Retinal pigment epithelial cell (primary cell): ENCODE measurements around the gene CFAP57.

Experiments
- DNase-seq: peaks from one replicate; pipeline ENCODE4 v3.0.0-alpha.2; 2010; ENCODE audit warnings: low read depth
- H3K4me3 ChIP-seq: 2 replicates; pipeline ENCODE4 v1.5.1; 2011; ENCODE audit warnings: mild to moderate bottlenecking, low read length, control low read depth, moderate library complexity
- CTCF ChIP-seq: conservative IDR thresholded peaks from 2 replicates; pipeline ENCODE4 v1.5.1; 2011; ENCODE audit warnings: low read depth, low read length, control low read depth, inconsistent platforms

The CFAP57 gene

DNA sequence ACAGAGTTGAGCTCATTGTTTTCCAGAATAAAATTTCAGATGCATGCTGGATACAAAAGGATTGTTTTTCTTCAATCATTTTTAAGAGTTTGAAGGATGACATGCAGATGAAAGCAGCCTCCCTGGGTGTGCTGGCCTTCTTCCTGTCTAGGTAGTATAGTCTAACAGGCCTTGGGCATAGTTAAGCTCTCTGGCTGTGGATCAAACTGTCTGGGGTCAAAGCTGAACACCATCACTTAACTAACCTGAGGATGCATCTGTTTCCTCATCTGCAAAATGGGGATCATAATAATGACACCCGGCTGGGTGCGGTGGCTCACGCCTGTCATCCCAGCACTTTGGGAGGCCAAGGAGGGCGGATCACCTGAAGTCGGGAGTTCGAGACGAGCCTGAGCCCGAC is 122.6 kb downstream of the CFAP57 start:
- no peak overlapping the region for H3K4me3 ChIP-seq
- no peak for TF ChIP-seq CTCF
- DNase-seq: no peak

DNA sequence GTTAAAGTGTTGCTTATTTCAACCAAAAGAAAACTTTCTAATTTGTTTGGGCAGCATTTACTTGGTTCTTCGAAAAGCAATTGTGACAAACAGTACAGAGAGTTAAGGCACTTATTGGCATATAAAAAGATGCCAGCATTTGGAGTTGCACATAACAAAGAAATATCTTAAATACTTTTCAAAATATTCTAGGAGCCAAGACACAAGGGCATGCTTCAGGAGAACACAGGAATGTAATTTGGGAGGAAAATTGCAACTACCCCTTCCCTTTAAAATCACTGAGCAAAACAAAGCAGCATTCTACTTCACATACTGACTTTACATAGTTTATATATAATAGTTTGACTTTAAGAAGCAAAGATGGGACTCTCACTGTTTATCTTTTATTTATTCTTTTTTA is 124.1 kb downstream of the CFAP57 start:
- TF ChIP-seq CTCF: no peak
- no peak for DNase-seq
- no peak overlapping the region for H3K4me3 ChIP-seq

GRCh38 chr1:43298055-43298454 is 125.9 kb downstream of the CFAP57 start:
- no peak for DNase-seq
- H3K4me3 ChIP-seq: no peak overlapping the region
- TF ChIP-seq CTCF: no peak

DNA sequence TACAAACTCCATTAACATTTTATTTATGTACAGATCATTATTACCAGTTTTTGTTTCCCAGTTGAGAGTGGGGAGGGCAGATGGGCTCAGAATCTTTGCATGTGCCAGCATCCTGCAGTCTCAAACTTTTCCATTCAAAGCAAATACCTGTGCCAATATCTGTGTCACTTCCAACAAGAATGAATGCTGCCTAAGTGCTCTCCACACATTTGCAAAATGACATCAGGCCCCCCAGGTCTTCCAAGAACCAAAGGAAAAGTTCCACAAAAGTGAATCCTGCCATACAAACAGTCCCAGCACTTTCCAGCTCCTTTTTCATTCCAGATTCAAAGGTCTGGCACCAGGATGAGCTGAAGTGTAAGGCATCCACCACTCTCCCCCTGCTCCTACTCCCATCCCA is 127.0 kb downstream of the CFAP57 start:
- TF ChIP-seq CTCF: no peak
- no peak for DNase-seq
- no peak overlapping the region for H3K4me3 ChIP-seq

DNA sequence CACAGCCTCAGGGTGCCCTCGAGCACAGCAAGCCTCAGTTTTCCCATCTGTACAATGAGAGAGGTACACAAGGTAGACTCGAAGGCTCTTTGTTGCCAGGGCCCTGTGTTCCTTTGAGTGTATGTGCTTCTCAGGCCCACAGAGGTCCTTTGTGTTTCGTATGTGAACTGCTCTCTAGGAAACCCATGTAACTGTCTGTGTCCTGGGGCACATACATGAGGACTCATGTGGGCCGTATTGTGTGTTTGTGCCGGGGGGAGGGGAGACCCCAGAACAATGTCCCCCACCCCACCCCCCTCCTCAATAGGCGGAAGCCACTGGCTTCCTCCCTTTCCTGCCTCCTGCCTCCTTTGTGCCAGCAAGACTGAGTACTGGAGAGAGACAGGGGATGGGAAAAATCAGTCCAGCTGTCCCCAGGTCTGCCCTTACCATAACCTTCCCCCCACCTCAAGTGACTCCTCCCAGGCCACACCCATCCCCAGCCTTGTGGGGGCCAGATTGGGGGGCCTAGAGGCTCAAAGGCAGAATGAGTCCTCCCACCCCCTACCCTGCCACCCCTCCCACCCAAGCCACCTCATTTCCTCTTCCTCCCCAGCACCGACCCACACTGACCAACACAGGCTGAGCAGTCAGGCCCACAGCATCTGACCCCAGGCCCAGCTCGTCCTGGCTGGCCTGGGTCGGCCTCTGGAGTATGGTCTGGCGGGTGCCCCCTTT is 128.4 kb downstream of the CFAP57 start, which contains the start of gene TIE1:
TSS of gene TIE1 (plus strand) at position 605 of the 717 bp plus-strand sequence. CDS start at position 695, 90 bp downstream.
- no peak for TF ChIP-seq CTCF
- no peak for DNase-seq
- no peak within 1 kb of the TSS for H3K4me3 ChIP-seq

- DNase-seq: no peak
- TF ChIP-seq CTCF: no peak
- no peak overlapping the region for H3K4me3 ChIP-seq
These were observed 130.1 kb downstream of the CFAP57 start for GRCh38 chr1:43302201-43302600.

DNA sequence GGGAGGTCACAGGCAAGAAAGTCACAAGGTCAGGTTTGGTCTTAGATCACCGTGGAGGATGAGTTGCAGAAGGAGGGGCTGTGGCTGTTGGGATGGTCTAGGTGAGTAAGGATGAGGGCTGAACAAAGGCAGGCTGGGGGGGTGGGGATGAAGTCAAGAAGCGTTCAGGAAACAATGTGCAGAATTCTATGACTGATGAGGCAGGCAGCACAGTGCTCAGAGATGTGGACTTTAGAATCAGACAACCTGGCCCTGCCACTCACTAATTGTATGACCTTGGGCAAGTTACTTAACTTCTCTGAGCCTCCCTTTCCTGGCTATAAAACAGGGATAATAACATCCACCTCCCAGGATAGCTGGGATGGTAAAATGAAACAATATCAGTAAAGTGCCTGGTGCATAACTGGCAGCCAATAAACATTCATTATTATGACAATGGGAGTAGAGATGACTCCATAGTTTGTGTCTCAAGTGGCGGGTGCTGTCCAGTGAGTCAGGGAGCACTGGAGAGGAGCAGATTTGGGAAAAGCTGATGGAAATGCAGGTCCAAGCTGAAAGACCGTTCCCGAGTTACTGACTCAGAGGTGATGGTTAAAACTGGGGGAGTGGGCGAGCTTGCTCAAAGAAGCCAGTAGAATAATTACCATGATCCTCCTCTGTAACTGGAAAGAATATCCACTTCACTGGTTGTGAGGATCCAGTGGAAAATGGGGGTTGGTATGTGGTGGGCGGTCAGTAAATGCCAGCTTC is 130.8 kb downstream of the CFAP57 start:
- TF ChIP-seq CTCF: no peak
- no peak overlapping the region for H3K4me3 ChIP-seq
- DNase-seq: no peak
